NB4 (cell line): ENCODE data around the gene FAM50B.

ENCODE experiments used
- POLR2A ChIP-seq: IDR thresholded peaks from 2 replicates; pipeline ENCODE4 v1.6.1; 2011; ENCODE audit warnings: mild to moderate bottlenecking; ENCODE audit not compliant: insufficient read length; ENCODE audit errors: extremely low read depth
- TF ChIP-seq, protein P1 (sequence below): IDR thresholded peaks from one replicate; pipeline ENCODE4 v1.5.1; 2012; ENCODE audit warnings: low read depth, low read length
- TF ChIP-seq, protein P2 (sequence below): IDR thresholded peaks from 2 replicates; pipeline ENCODE4 v1.6.1; 2011; ENCODE audit warnings: low read depth, low read length

DNA sequence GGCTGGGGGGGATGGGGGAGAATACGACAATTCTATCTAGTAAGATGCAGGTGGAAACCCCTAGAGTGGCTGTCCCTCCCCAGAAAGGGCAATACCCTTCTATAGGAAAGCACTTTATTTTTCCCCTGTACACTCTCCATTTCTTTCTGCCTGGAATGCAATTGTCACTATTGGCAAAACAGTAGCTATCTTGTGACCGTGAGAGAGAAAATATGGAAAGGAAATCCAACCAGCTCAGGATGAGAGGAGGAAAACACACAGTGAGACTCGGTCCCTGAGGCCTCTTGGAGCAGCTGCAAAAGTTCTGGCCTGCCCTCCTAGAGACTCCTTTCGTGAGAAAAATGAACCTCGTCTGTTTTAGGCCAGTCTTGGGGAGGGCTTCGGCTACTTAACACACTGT, 43.4 kb downstream of the FAM50B start:
- TF ChIP-seq, protein P1, sequence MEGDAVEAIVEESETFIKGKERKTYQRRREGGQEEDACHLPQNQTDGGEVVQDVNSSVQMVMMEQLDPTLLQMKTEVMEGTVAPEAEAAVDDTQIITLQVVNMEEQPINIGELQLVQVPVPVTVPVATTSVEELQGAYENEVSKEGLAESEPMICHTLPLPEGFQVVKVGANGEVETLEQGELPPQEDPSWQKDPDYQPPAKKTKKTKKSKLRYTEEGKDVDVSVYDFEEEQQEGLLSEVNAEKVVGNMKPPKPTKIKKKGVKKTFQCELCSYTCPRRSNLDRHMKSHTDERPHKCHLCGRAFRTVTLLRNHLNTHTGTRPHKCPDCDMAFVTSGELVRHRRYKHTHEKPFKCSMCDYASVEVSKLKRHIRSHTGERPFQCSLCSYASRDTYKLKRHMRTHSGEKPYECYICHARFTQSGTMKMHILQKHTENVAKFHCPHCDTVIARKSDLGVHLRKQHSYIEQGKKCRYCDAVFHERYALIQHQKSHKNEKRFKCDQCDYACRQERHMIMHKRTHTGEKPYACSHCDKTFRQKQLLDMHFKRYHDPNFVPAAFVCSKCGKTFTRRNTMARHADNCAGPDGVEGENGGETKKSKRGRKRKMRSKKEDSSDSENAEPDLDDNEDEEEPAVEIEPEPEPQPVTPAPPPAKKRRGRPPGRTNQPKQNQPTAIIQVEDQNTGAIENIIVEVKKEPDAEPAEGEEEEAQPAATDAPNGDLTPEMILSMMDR, result no peak
- TF ChIP-seq POLR2A, result no peak
- TF ChIP-seq, protein P2, sequence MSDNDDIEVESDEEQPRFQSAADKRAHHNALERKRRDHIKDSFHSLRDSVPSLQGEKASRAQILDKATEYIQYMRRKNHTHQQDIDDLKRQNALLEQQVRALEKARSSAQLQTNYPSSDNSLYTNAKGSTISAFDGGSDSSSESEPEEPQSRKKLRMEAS, result no peak
